A673 (cell line): ENCODE results near the gene SERPINA9.

Source experiments
- EZH2 ChIP-seq: fragments of 200-600 bp; sonication (generic); IDR thresholded peaks from 2 replicates; pipeline ENCODE4 v1.6.1; 2017; ENCODE audit warnings: borderline replicate concordance, low read depth, mild to moderate bottlenecking, mixed read lengths, antibody characterized with exemption, low read length; ENCODE audit not compliant: poor library complexity, severe bottlenecking
- TF ChIP-seq, protein P1 (sequence below): fragments of 300-800, 200-600 bp; sonication (generic); conservative IDR thresholded peaks from 2 replicates; pipeline ENCODE4 v1.5.1; 2017; ENCODE audit warnings: low read depth, mild to moderate bottlenecking, antibody characterized with exemption, low read length, moderate library complexity, mixed read lengths

DNA sequence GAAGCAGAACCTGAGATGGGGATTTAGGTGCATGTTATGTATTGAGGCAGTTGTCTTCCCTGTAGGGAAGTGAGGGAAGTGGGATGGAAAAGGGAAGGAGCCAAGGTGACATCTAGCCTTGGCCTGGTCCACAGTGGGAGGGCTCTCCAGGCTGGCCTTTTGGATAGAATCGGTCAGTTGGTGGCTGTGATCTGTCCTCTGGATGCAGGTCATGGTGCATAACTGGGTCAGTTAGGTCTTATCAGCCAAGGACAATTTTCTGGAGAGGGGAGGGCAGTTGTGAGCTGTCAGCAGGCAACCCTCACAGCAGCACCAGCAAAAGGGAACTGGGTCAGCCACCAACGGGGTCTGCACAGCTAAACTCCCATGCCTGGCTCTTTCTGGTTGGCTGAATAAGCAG, 23.7 kb upstream of the SERPINA9 start:
- TF ChIP-seq EZH2: no peak
- TF ChIP-seq, protein P1, sequence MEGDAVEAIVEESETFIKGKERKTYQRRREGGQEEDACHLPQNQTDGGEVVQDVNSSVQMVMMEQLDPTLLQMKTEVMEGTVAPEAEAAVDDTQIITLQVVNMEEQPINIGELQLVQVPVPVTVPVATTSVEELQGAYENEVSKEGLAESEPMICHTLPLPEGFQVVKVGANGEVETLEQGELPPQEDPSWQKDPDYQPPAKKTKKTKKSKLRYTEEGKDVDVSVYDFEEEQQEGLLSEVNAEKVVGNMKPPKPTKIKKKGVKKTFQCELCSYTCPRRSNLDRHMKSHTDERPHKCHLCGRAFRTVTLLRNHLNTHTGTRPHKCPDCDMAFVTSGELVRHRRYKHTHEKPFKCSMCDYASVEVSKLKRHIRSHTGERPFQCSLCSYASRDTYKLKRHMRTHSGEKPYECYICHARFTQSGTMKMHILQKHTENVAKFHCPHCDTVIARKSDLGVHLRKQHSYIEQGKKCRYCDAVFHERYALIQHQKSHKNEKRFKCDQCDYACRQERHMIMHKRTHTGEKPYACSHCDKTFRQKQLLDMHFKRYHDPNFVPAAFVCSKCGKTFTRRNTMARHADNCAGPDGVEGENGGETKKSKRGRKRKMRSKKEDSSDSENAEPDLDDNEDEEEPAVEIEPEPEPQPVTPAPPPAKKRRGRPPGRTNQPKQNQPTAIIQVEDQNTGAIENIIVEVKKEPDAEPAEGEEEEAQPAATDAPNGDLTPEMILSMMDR: no peak
